Large intestine (tissue), 3 donors: Measurements from ENCODE around the gene CRLF1. TPM values are rescaled to one million over a fixed set of nuclear protein-coding genes. Genes with fewer than 3 reads are reported as not detected.

ENCODE experiments used
- DNase-seq, 2 donors: peaks; one replicate each; pipeline versions ENCODE4 v3.0.0 to v3.0.0-alpha.2; 2013
- H3K27ac ChIP-seq: one replicate; pipeline ENCODE4 v1.5.1; 2013; ENCODE audit warnings: low read length
- H3K27me3 ChIP-seq: 2 replicates; pipeline ENCODE4 v1.6.1; 2013; ENCODE audit warnings: low read length; ENCODE audit not compliant: control insufficient read depth, insufficient read depth
- H3K36me3 ChIP-seq: 2 replicates; pipeline ENCODE4 v1.6.1; 2013; ENCODE audit warnings: low read length; ENCODE audit not compliant: control insufficient read depth, insufficient read depth
- H3K4me1 ChIP-seq: one replicate; pipeline ENCODE4 v1.6.1; 2013; ENCODE audit warnings: low read length; ENCODE audit not compliant: control insufficient read depth, insufficient read depth
- H3K4me3 ChIP-seq: one replicate; pipeline ENCODE4 v1.5.1; 2013; ENCODE audit warnings: low read length
- H3K9me3 ChIP-seq: one replicate; pipeline ENCODE4 v1.6.1; 2013; ENCODE audit warnings: mild to moderate bottlenecking, low read depth, low read length, moderate library complexity; ENCODE audit not compliant: control insufficient read depth
- WGBS: methylation state at CpG from one replicate; pipeline ENCODE4 v1.1.5; 2013; ENCODE audit warnings: low lambda C conversion rate; ENCODE audit not compliant: insufficient coverage; 5-methylcytosine and 5-hydroxymethylcytosine counted together
- polyA plus RNA-seq: library from polyadenylated mRNA; unstranded; fragments of 120-200 nt; gene quantifications from one replicate; pipeline ENCODE4 v1.2.1, GENCODE V29; 2013

CRLF1 gene
- polyA plus RNA-seq, 1 donor: 3.2 TPM

DNA sequence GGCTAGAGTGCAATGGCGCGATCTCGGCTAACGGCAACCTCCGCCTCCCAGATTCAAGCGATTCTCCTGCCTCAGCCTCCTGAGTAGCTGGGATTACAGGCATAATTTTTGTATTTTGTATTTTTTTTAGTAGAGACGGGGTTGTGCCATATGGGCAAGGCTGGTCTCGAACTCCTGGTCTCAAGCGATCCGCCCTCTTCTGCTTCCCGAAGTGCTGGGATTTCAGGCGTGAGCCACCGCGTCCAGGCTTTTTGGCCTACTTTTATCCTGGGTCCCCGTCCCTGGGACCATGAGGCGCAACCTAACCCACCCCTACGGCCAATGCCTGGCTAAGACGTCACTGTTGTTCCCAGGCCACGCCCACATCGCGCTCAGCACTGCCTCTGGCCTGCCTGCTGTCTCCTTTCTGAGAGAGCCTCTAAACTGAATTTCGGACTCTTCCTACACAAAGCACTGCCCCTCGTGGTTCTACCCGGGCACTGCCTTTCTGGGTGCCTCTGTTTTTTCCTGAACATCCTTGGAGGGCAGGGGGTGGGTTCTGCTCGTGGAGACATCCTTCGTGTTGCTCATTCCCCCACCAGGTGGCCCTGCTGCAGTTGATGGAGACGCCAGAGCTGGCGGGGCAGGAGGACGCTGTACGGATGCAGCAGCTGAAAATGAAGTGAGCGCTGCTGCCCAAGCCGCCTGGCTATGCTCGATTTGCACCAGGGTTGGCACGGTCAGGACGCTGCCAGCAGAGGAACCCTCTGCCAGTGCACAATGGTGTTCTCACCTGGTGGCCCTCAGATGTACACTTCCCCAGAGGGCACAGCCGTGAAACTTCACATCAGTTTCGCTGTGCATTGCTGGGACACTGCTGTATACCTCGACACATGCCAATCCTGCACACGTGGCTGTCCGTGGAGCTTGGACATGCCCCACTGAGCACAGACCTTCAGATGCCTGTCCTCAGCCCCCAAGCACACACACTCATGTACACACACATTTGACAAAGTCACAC, 16.0 kb downstream of the CRLF1 start:
- H3K36me3 ChIP-seq: peaks cover 10% of the 10 kb centered on the region
- peak overlapping the region; percentile 59 for H3K4me3 ChIP-seq
- peaks cover 32% of the 10 kb centered on the region for H3K4me1 ChIP-seq
- peak; percentile 46 to 54 for DNase-seq
- H3K9me3 ChIP-seq: no peaks in the 10 kb centered on the region
- peaks cover 17% of the 10 kb centered on the region for H3K27me3 ChIP-seq
- WGBS: no CpG with 5 or more reads among the region's 40 CpGs
- peak overlapping the region; percentile 11 for H3K27ac ChIP-seq

DNA sequence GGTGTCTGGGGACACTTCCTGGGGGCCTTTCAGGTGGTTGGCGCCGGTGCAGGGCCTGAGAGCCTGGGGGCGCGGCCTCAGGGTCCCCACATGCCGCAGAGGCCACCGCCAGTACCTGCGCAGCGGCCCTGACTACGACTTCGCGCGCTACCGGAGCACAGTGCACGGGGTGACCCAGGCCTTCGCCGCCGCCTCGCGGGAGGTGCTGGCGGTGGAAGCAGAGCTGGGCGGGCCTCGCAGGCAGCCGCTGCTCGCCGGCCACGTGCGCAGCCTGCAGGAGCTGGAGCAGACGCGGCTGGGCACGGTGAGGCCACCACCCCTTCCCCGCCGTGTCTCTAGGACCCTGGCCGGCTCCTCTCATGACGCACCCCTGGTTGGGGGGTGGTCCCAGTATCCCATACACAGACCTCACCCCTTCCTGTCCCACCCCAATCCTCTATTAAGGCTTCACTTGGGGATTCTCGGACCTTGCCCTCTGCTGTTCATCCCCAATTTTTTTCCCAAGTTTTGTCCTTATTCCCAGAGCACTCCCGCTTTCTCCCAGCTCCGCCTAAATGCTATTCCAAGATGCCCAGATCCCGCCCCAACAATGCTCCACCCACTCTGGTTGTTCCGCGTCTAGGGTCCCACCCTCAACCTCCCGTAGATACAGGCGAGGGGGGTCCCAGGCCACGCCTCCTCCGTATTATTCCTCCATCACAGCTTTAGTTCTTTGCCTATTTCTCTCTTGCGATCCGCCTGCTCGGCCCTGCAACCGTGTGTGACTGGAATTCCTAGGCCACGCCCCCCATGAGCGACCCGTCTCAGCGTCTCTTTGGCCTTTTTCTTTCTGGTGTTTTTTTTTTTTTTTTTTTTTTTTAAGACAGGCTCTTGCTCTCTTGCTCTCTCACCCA, 17.0 kb downstream of the CRLF1 start:
- Histone ChIP-seq H3K4me1 (peaks cover 23% of the 10 kb centered on the region), H3K36me3 (peaks cover 10% of the 10 kb centered on the region), H3K4me3 (peak overlapping the region; percentile 59), H3K27ac (peak overlapping the region; percentile 89), H3K9me3 (no peaks in the 10 kb centered on the region), H3K27me3 (peaks cover 7% of the 10 kb centered on the region)
- 0% methylated on average over 1 of the region's 52 CpGs for WGBS
- peak; percentile 76 to 85 for DNase-seq

DNA sequence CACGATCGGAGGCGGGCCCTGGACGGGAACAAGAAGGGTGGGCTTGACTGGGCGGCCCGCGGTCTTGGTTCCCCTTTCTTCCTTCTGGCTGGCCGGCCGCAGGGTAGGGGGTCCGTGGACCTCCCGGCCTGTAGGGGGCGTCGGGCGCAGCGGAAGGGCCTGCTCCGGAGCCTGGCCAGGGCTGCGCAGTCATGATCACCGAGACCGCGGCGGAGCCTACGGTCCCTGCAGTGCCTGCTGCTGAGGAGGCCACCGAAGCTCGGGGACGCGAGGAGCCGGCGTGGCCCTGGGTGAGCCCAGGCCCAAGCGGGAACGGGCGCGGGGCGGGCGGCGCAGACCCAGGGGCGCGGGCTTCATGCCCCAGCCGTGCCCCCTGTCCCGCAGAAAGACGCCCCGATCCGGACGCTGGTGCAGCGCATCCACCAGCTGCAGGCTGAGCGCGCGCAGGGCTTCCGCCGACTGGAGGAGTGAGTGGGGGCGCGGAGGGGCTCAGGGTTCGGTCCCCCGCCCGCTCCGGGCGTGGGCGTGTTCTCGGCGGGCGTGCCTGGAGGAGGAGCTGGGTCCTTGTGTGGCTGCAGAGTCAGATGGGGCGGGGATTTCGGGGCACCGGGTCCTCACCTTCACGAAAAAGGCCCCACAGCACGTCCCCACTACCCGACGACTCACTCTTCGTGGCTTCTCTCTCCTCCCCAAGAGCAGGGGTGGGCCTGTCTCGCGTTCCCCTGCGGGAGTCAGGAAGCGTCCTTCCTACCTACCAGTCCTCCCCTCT, 17.8 kb downstream of the CRLF1 start, which contains the start of gene REX1BD:
Gene REX1BD (plus strand): TSS at position 188 of the 769 bp plus-strand sequence. CDS start 4 bp downstream, at position 192.
- WGBS: no CpG with 5 or more reads among the region's 72 CpGs
- Histone ChIP-seq H3K9me3 (no peaks in the 10 kb centered on the region), H3K27me3 (peaks cover 4% of the 10 kb centered on the region), H3K36me3 (peaks cover 10% of the 10 kb centered on the region), H3K27ac (peak within 1 kb of the TSS; percentile 89), H3K4me1 (peaks cover 20% of the 10 kb centered on the region), H3K4me3 (peak within 1 kb of the TSS; percentile 59)
- DNase-seq: peak; percentile 74 to 86

DNA sequence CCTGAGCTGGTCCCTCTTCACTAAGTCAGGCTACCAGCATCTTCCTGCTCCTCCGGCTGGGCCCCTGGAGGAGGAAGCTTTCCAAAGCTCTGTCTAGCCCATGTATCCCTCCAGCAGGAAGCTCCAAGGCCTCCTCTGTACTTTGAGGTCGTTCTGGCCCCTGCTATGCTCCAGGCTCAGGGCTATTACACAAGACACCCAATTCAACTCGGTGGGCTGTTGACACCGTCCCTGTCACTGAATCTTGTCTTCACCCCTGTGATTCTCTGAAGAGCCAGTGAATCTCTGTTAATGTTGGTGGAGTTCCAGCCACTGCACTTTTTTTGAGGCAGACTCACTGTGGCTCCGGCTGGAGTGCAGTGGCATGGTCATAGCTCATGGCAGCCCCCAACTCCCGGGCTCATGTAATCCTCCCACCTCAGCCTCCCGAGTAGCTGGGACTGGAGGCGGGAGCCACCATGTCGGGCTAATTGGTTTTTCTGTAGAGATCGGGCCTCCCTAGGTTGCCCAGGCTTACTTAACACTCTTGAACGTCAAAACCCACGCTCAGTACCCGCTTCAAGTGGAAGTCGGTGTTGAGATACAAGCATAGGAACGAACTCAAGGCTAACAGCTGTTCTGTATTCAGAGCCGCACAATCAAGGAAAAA, 18.5 kb downstream of the CRLF1 start:
- peaks cover 18% of the 10 kb centered on the region for H3K4me1 ChIP-seq
- no peaks in the 10 kb centered on the region for H3K9me3 ChIP-seq
- peaks cover 10% of the 10 kb centered on the region for H3K36me3 ChIP-seq
- no CpG with 5 or more reads among the region's 16 CpGs for WGBS
- no peak for DNase-seq
- no peaks in the 10 kb centered on the region for H3K27me3 ChIP-seq
- peak overlapping the region; percentile 59 for H3K4me3 ChIP-seq
- peak overlapping the region; percentile 89 for H3K27ac ChIP-seq

DNA sequence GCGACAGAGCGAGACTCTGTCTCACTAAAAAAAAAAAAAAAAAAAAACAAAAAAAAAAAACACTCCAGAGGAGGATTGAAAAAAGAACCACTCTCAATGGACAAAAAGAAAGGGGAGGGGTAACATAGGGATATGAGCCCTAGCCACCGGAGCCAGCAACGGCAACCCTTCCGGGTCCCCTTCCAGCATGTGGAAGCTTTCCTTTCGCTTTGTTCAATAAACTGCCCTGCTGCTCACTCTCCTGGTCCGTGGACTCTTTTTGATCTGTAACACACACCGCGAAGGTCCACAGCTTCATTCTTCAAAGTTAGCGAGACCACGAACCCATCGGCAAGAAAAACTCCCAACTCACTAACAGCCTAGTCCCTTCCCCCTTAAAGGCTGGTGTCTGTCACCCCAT, 19.0 kb downstream of the CRLF1 start:
- 94% methylated on average over 6 of the region's 12 CpGs for WGBS
- H3K27me3 ChIP-seq: no peaks in the 10 kb centered on the region
- no peak overlapping the region for H3K4me3 ChIP-seq
- no peak overlapping the region for H3K27ac ChIP-seq
- no peaks in the 10 kb centered on the region for H3K9me3 ChIP-seq
- H3K4me1 ChIP-seq: peaks cover 18% of the 10 kb centered on the region
- H3K36me3 ChIP-seq: peaks cover 10% of the 10 kb centered on the region
- no peak for DNase-seq

DNA sequence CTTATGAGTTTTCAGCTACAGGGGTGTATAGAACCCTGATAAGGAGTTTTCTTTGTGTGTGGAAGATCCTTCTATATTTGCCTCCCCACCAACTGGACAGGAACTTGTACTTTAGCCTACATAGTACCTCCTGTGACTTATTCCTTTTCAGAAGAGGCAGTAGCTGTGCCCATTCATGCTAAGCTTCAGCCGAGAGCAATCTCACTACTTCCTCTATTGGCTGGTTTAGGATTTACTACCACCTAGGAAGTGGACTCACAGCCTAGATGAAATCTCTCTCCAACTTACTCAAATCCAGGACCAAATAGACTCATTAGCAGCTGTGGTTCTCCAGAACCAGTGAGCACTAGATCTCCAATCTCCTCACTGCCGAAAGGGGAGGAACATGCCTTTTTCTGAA, 20.3 kb downstream of the CRLF1 start:
- peaks cover 18% of the 10 kb centered on the region for H3K4me1 ChIP-seq
- no CpG with 5 or more reads among the region's 2 CpGs for WGBS

DNA sequence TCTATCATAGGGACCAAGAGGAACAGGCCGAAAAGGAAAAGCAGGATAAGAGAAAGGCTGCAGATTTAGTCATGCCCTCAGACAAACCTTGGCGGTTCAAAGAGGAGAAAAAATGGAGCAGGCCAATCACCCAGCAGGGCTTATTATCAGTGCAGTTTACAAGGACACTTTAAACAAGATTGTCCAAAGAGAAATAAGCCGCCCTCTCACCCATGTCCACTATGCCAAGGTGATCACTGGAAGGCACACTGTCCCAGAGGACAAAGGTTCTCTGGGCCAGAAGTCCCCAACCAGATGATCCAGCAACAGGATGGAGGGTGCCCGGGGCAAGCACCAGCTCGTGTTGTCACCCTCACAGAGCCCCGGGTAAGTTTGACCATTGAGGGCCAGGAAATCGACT, 26.3 kb downstream of the CRLF1 start:
- Histone ChIP-seq H3K36me3 (peaks cover 20% of the 10 kb centered on the region), H3K9me3 (no peaks in the 10 kb centered on the region), H3K27me3 (no peaks in the 10 kb centered on the region), H3K4me1 (no peaks in the 10 kb centered on the region), H3K4me3 (no peak overlapping the region), H3K27ac (no peak overlapping the region)
- WGBS: 100% methylated on average over 1 of the region's 7 CpGs
- no peak for DNase-seq

More for the DNA sequence above, 20.3 kb downstream of the CRLF1 start:
- no peak overlapping the region for H3K4me3 ChIP-seq
- no peak for DNase-seq
- no peaks in the 10 kb centered on the region for H3K9me3 ChIP-seq
- peaks cover 6% of the 10 kb centered on the region for H3K36me3 ChIP-seq
- no peak overlapping the region for H3K27ac ChIP-seq
- no peaks in the 10 kb centered on the region for H3K27me3 ChIP-seq

DNA sequence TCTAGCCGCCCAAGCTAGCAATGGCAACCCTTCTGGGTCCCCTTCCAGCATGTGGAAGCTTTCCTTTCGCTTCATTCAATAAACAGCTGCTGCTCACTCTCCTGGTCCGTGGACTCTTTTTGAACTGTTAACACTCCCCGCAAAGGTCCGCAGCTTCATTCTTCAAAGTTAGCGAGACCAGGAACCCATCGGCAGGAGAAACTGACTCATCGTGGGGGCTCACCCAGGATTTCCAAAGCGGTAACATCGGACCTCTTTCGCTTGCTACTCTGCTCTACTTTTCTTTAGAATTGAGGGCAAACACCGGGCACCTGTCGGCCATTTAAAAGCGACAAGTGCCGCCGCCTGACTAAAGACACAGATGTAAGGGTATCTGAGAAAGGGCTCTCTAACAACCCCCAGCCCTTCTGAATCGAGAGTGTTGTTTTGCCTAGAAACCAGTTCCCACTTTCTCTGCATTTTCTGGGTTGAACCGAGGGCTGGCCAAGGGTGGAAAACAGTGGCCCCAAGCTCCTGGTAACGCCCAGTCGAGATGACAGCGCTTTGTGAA, 29.2 kb downstream of the CRLF1 start:
- Histone ChIP-seq H3K9me3 (no peaks in the 10 kb centered on the region), H3K4me3 (no peak overlapping the region), H3K4me1 (peaks cover 11% of the 10 kb centered on the region), H3K27ac (no peak overlapping the region), H3K36me3 (peaks cover 42% of the 10 kb centered on the region), H3K27me3 (no peaks in the 10 kb centered on the region)
- DNase-seq: no peak
- WGBS: 100% methylated on average over 2 of the region's 21 CpGs

DNA sequence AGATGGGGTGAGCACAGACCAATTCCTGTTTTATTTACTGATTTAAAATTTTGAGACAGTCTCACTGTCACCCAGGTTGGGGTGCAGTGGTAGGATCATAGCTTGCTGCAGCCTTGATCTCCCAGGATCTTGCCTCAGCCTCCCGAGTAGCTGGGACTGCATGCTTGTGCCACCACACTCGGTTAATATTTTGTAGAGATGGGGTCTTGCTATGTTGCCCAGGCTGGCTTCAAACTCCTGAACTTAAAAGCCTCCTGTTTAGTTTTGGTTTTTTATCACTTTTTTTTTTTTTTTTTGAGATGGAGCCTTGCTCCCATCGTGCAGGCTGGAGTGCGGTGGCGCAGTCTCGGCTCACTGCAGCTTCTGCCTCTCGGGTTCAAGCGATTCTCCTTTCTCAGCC, 30.2 kb downstream of the CRLF1 start:
- no peak for DNase-seq
- no CpG with 5 or more reads among the region's 8 CpGs for WGBS
- H3K36me3 ChIP-seq: peaks cover 42% of the 10 kb centered on the region
- H3K27ac ChIP-seq: no peak overlapping the region
- peaks cover 11% of the 10 kb centered on the region for H3K4me1 ChIP-seq
- H3K27me3 ChIP-seq: no peaks in the 10 kb centered on the region
- H3K4me3 ChIP-seq: no peak overlapping the region
- no peaks in the 10 kb centered on the region for H3K9me3 ChIP-seq
